HCT116 (cell line): ENCODE results near the gene SRGN. TPM values are rescaled to one million over a fixed set of nuclear protein-coding genes. Genes with fewer than 3 reads are reported as not detected.

Source experiments
- ATAC-seq: fragments of 200-7000 bp; cut with Tn5 transposase; 2 replicates; pipeline ENCODE4 v1.9.1; 2020; ENCODE audit warnings: mild to moderate bottlenecking, moderate library complexity
- BruUV-seq: library from RNA; stranded (reverse); fragments of 400-500 nt; replicated peaks from 2 replicates; lab custom pipeline; 2021; lab: Mats Ljungman, UMichigan
- CTCF ChIA-PET: fragments of 300-600 bp; sonication (Branson Sonifier 250); formaldehyde crosslinking; loops from one replicate; lab custom pipeline; 2021; ENCODE audit warnings: antibody characterized with exemption; lab: Charles Lee
- POLR2A ChIA-PET: fragments of 300-600, 350-600 bp; sonication (Branson Sonifier 250); formaldehyde crosslinking; loops from one replicate; lab custom pipeline; 2021; ENCODE audit warnings: antibody characterized with exemption; lab: Charles Lee
- RAD21 ChIA-PET, 2 experiments: fragments of 300-600 bp; sonication (Branson Sonifier 250); formaldehyde crosslinking; loops; one replicate each; lab custom pipeline; 2023; ENCODE audit warnings: low total read pairs in 2 of 2; ENCODE audit not compliant: uncharacterized antibody in 2 of 2, unreplicated experiment in 2 of 2, low non-redundant PET in 1 of 2; lab: Charles Lee
- DNase-seq: peaks from one replicate; pipeline ENCODE4 v3.0.0-alpha.2; 2010; ENCODE audit warnings: low read depth, low spot score
- H2AFZ ChIP-seq: fragments of 200-600 bp; shearing (Covaris generic), sonication (generic); 2 replicates; pipeline ENCODE4 v1.6.1; 2017; ENCODE audit warnings: low read depth, mixed run types, mixed read lengths, antibody characterized with exemption, low read length; ENCODE audit not compliant: poor library complexity, severe bottlenecking
- H3K27ac ChIP-seq: 2 replicates; pipeline ENCODE4 v1.5.1; 2012; ENCODE audit warnings: low read depth, low read length
- H3K27me3 ChIP-seq: fragments of 200-600 bp; sonication (generic); 2 replicates; pipeline ENCODE4 v1.6.1; 2016; ENCODE audit warnings: mixed run types, low read length, mixed read lengths; ENCODE audit not compliant: insufficient read depth
- H3K36me3 ChIP-seq, 2 experiments: fragments of 200-500 bp in 1 of 2; fragments of 200-600 bp in 1 of 2; sonication (Bioruptor generic) in 1 of 2; sonication (generic) in 1 of 2; 2 replicates each; pipeline versions ENCODE4 v1.5.1 to v1.6.1; 2014 to 2016; ENCODE audit warnings: low read length in 2 of 2, inconsistent platforms in 1 of 2, mixed read lengths in 1 of 2, mixed run types in 1 of 2; ENCODE audit not compliant: insufficient read depth in 2 of 2, control insufficient read depth in 1 of 2
- H3K4me1 ChIP-seq, 2 experiments: fragments of 200-600 bp in 1 of 2; sonication (generic) in 1 of 2; 2 replicates each; pipeline versions ENCODE4 v1.5.1 to v1.6.1; 2012 to 2017; ENCODE audit warnings: low read length in 2 of 2, inconsistent platforms in 1 of 2, mild to moderate bottlenecking in 1 of 2, mixed read lengths in 1 of 2, mixed run types in 1 of 2, moderate library complexity in 1 of 2; ENCODE audit not compliant: insufficient read depth in 2 of 2, control insufficient read depth in 1 of 2
- H3K4me2 ChIP-seq: fragments of 200-600 bp; sonication (generic); 2 replicates; pipeline ENCODE4 v1.6.1; 2017; ENCODE audit warnings: mixed run types, low read length, mixed read lengths
- H3K4me3 ChIP-seq, 2 experiments: fragments of 200-600 bp in 1 of 2; sonication (generic) in 1 of 2; replicated peaks in 1 of 2; 2 replicates each; pipeline ENCODE4 v1.5.1; 2011 to 2016; ENCODE audit warnings: low read length in 2 of 2, control low read depth in 1 of 2, low read depth in 1 of 2, mild to moderate bottlenecking in 1 of 2, mixed read lengths in 1 of 2, mixed run types in 1 of 2
- H3K79me2 ChIP-seq: fragments of 200-600 bp; sonication (generic); 2 replicates; pipeline ENCODE4 v1.6.1; 2017; ENCODE audit warnings: mild to moderate bottlenecking, mixed run types, low read length, moderate library complexity, mixed read lengths; ENCODE audit not compliant: insufficient read depth
- H3K9ac ChIP-seq: fragments of 200-600 bp; sonication (generic); 2 replicates; pipeline ENCODE4 v1.6.1; 2016; ENCODE audit warnings: low read length, mixed read lengths
- H3K9me2 ChIP-seq: fragments of 200-600 bp; sonication (generic), shearing (Covaris generic); 2 replicates; pipeline ENCODE4 v1.6.1; 2017; ENCODE audit warnings: mixed run types, mild to moderate bottlenecking, moderate library complexity; ENCODE audit not compliant: insufficient read depth
- H3K9me3 ChIP-seq, 2 experiments: fragments of 200-500 bp in 1 of 2; fragments of 200-600 bp in 1 of 2; sonication (Bioruptor generic) in 1 of 2; sonication (generic) in 1 of 2; 2 replicates each; pipeline ENCODE4 v1.6.1; 2014 to 2017; ENCODE audit warnings: low read length in 2 of 2, mixed read lengths in 2 of 2, inconsistent platforms in 1 of 2, low read depth in 1 of 2, mild to moderate bottlenecking in 1 of 2, mixed run types in 1 of 2, moderate library complexity in 1 of 2; ENCODE audit not compliant: control insufficient read depth in 1 of 2, insufficient read depth in 1 of 2
- H4K20me1 ChIP-seq: fragments of 200-600 bp; sonication (generic), shearing (Covaris generic); 2 replicates; pipeline ENCODE4 v1.6.1; 2017; ENCODE audit warnings: mixed run types, mild to moderate bottlenecking, moderate library complexity; ENCODE audit not compliant: insufficient read depth
- CBX3 ChIP-seq: IDR thresholded peaks from 2 replicates; pipeline ENCODE4 v1.6.1; 2012; ENCODE audit warnings: low read depth
- EGR1 ChIP-seq: IDR thresholded peaks from 2 replicates; pipeline ENCODE4 v1.6.1; 2012; ENCODE audit warnings: low read depth
- EZH2phosphoT487 ChIP-seq: fragments of 200-600 bp; IDR thresholded peaks from 2 replicates; pipeline ENCODE4 v1.6.1; 2018; ENCODE audit warnings: antibody characterized with exemption, borderline replicate concordance
- FOSL1 ChIP-seq: IDR thresholded peaks from 2 replicates; pipeline ENCODE4 v1.6.1; 2012; ENCODE audit warnings: low read depth
- POLR2A ChIP-seq: IDR thresholded peaks from 2 replicates; pipeline ENCODE4 v1.7.0; 2011; ENCODE audit warnings: borderline replicate concordance; ENCODE audit not compliant: insufficient read depth, insufficient read length; ENCODE audit errors: extremely low read depth
- POLR2AphosphoS5 ChIP-seq: IDR thresholded peaks from 2 replicates; pipeline ENCODE4 v1.6.1; 2011; ENCODE audit warnings: mild to moderate bottlenecking, low read depth, low read length, moderate library complexity
- SIN3A ChIP-seq: IDR thresholded peaks from 2 replicates; pipeline ENCODE4 v1.6.1; 2012; ENCODE audit warnings: low read depth
- SP1 ChIP-seq: IDR thresholded peaks from 2 replicates; pipeline ENCODE4 v1.6.1; 2012; ENCODE audit warnings: low read depth
- SRF ChIP-seq: IDR thresholded peaks from 2 replicates; pipeline ENCODE4 v1.6.1; 2012; ENCODE audit warnings: low read depth
- TCF7L2 ChIP-seq: IDR thresholded peaks from 2 replicates; pipeline ENCODE4 v1.7.0; 2011; ENCODE audit warnings: borderline replicate concordance, inconsistent platforms; ENCODE audit not compliant: insufficient read depth, insufficient read length; ENCODE audit errors: extremely low read depth
- ZNF274 ChIP-seq: fragments of 200-500 bp; sonication (Bioruptor generic); IDR thresholded peaks from 2 replicates; pipeline ENCODE4 v1.6.1; 2014; ENCODE audit warnings: mild to moderate bottlenecking, low read depth, low read length, inconsistent platforms
- intact Hi-C: fragments of 100-400 bp; cut with micrococcal nuclease; formaldehyde crosslinking; loops from 2 replicates; pipeline ENCODE4 v1.10.0; 2022
- total RNA-seq: library from RNA; stranded (reverse); gene quantifications from one replicate; pipeline ENCODE4 v1.2.1, GENCODE V29; 2021; ENCODE audit not compliant: unreplicated experiment
- TF ChIP-seq, protein P1 (sequence below), 3 experiments: fragments of 200-600 bp in 1 of 3; sonication (generic) in 1 of 3; IDR thresholded peaks in 2 of 3; conservative IDR thresholded peaks in 1 of 3; 2 replicates each; pipeline ENCODE4 v1.5.1; 2012 to 2017; ENCODE audit warnings: low read depth in 2 of 3, low read length in 2 of 3, antibody characterized with exemption in 1 of 3, borderline replicate concordance in 1 of 3, control low read depth in 1 of 3, mild to moderate bottlenecking in 1 of 3, mixed read lengths in 1 of 3, mixed run types in 1 of 3, moderate library complexity in 1 of 3; ENCODE audit not compliant: insufficient read depth in 1 of 3
- TF ChIP-seq, protein P2 (sequence below): IDR thresholded peaks from 2 replicates; pipeline ENCODE4 v1.6.1; 2012

Gene SRGN
- total RNA-seq, 1 experiment from 2014 or later: 1.8 TPM

DNA sequence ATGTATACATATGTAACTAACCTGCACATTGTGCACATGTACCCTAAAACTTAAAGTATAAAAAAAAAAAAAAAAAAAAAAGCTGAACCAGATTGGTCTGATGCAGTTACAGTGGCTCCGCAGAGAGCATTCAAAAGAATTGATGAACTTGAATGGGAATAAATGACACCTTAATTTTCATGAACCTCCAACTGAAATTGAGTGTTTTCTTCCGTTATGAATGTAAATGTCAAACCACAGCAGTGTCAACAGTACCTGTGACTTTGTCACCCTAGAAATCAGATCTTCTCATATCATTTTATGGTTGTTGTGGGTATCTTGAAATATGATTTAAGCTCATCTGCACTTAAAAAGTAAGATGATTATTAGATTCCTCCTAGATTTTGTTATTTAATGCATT lies 32.7 kb upstream of the SRGN start:
- Histone ChIP-seq H3K9me3 (no peaks in the 10 kb centered on the region), H3K9ac (no peak overlapping the region), H3K36me3 (no peaks in the 10 kb centered on the region), H3K4me3 (no peak overlapping the region), H3K9me2 (no peaks in the 10 kb centered on the region), H3K27ac (no peak overlapping the region), H3K4me1 (no peaks in the 10 kb centered on the region), H4K20me1 (no peaks in the 10 kb centered on the region), H3K4me2 (no peak overlapping the region), H3K79me2 (no peaks in the 10 kb centered on the region), H2AFZ (no peak overlapping the region), H3K27me3 (no peaks in the 10 kb centered on the region)
- intact Hi-C loops: no loop called here
- ChIA-PET RAD21 (no interaction called here), CTCF (no interaction called here), POLR2A (interaction anchor here (0.6 kb wide), 1 partner anchor 353 kb away, joined by 4 read pairs; no protein-coding TSS in a partner anchor)
- DNase-seq: no peak
- TF ChIP-seq CBX3 (no peak), SIN3A (no peak), FOSL1 (no peak), SP1 (no peak), POLR2AphosphoS5 (no peak), EGR1 (no peak), TCF7L2 (no peak), POLR2A (no peak), SRF (no peak), EZH2phosphoT487 (no peak), ZNF274 (no peak)
- TF ChIP-seq, protein P1, sequence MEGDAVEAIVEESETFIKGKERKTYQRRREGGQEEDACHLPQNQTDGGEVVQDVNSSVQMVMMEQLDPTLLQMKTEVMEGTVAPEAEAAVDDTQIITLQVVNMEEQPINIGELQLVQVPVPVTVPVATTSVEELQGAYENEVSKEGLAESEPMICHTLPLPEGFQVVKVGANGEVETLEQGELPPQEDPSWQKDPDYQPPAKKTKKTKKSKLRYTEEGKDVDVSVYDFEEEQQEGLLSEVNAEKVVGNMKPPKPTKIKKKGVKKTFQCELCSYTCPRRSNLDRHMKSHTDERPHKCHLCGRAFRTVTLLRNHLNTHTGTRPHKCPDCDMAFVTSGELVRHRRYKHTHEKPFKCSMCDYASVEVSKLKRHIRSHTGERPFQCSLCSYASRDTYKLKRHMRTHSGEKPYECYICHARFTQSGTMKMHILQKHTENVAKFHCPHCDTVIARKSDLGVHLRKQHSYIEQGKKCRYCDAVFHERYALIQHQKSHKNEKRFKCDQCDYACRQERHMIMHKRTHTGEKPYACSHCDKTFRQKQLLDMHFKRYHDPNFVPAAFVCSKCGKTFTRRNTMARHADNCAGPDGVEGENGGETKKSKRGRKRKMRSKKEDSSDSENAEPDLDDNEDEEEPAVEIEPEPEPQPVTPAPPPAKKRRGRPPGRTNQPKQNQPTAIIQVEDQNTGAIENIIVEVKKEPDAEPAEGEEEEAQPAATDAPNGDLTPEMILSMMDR (IDR thresholded peaks at IDR 0.05 in 2 of 3, conservative IDR thresholded peaks at IDR 0.05 in 1 of 3; ENCODE audit: borderline replicate concordance in 1 of 3, insufficient read depth in 1 of 3, low read depth in 2 of 3, low read length in 2 of 3): no peak
- TF ChIP-seq, protein P2, sequence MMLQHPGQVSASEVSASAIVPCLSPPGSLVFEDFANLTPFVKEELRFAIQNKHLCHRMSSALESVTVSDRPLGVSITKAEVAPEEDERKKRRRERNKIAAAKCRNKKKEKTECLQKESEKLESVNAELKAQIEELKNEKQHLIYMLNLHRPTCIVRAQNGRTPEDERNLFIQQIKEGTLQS: no peak
- ATAC-seq: no peak
- BruUV-seq: no TSS peak
